Activated CD8-positive, alpha-beta memory T cell treated with anti-CD3 and anti-CD28 coated beads, Interleukin-2, amount 50 U/mL, for 4 hours (primary cell): Measurements from ENCODE around the gene ST7.
"Not testable (repeated sequence)": the region's sequence is repeated elsewhere in the genome, so short reads cannot be mapped to it uniquely, and the experiment has no call there.

ENCODE experiments used
- DNase-seq: peaks from one replicate; pipeline ENCODE4 v3.0.0-alpha.2; 2020

Gene ST7

GRCh38 chr7:117010375-117011133, 57.3 kb downstream of the ST7 start:
- DNase-seq, result no peak

GRCh38 chr7:117011419-117012260, 58.3 kb downstream of the ST7 start:
- DNase-seq, result no peak

- DNase-seq, result no peak
Measured at GRCh38 chr7:117012284-117012683, 59.0 kb downstream of the ST7 start.

GRCh38 chr7:117012696-117013095, 59.4 kb downstream of the ST7 start:
- no peak for DNase-seq

GRCh38 chr7:117014099-117014656, 60.9 kb downstream of the ST7 start:
- DNase-seq, result no peak

GRCh38 chr7:117014673-117015133, 61.4 kb downstream of the ST7 start:
- no peak for DNase-seq

GRCh38 chr7:117015258-117016184, 62.2 kb downstream of the ST7 start:
- no peak for DNase-seq

GRCh38 chr7:117017017-117017451, 63.7 kb downstream of the ST7 start:
- DNase-seq, result no peak

- DNase-seq, result no peak
Measured at GRCh38 chr7:117017702-117018266, 64.5 kb downstream of the ST7 start.

- no peak for DNase-seq
Measured at GRCh38 chr7:117018713-117019112, 65.4 kb downstream of the ST7 start.

- no peak for DNase-seq
Measured at GRCh38 chr7:117019287-117019686, 66.0 kb downstream of the ST7 start.

GRCh38 chr7:117019786-117020590, 66.7 kb downstream of the ST7 start:
- DNase-seq, result no peak

- DNase-seq, result no peak
Measured at GRCh38 chr7:117020591-117020973, 67.3 kb downstream of the ST7 start.

- DNase-seq, result no peak
Measured at GRCh38 chr7:117021366-117021765, 68.1 kb downstream of the ST7 start.

GRCh38 chr7:117021986-117022385, 68.7 kb downstream of the ST7 start:
- DNase-seq, result no peak

- DNase-seq, result no peak
Measured at GRCh38 chr7:117023325-117023854, 70.1 kb downstream of the ST7 start.

GRCh38 chr7:117024811-117025210, 71.5 kb downstream of the ST7 start:
- no peak for DNase-seq

GRCh38 chr7:117025891-117026290, 72.6 kb downstream of the ST7 start:
- no peak for DNase-seq

- DNase-seq, result not testable (repeated sequence)
Measured at GRCh38 chr7:117030346-117030745, 77.0 kb downstream of the ST7 start.

GRCh38 chr7:117030793-117031192, 77.5 kb downstream of the ST7 start:
- DNase-seq, result not testable (repeated sequence)

GRCh38 chr7:117032810-117033209, 79.5 kb downstream of the ST7 start:
- DNase-seq, result no peak
